ENCODE measurements around the gene C1orf53. TPM values are rescaled to one million over a fixed set of nuclear protein-coding genes. Genes with fewer than 3 reads are reported as not detected.

Gene C1orf53
- 22.9 and 24.9 TPM in 2 replicates for polyA plus RNA-seq (2012; rRNA removed)
- polyA plus RNA-seq (2012; cell fraction: cytosol; rRNA removed): 29.8 and 34.4 TPM in 2 replicates
- 7.0 and 12.2 TPM in 2 replicates for polyA plus RNA-seq (2012; cell fraction: nucleus; rRNA removed)

GRCh38 chr1:197902454-197903195, at the start of gene C1orf53:
Gene C1orf53, plus strand, starts transcription at chr1:197902630. Its CDS starts 20 bp downstream, at chr1:197902650.
- Histone ChIP-seq H3K4me1 (ENCODE audit: control insufficient read depth in 1 of 2, insufficient read depth in 2 of 2, low read depth in 1 of 2, low read length in 1 of 2) (peaks cover 5 to 6% of the 10 kb centered on the region in 2 experiments; a peak in 2 of 4 replicates), H3K9ac (peak within 1 kb of the TSS; percentile 89), H3K27me3 (ENCODE audit: insufficient read depth) (no peaks in the 10 kb centered on the region), H3K79me2 (ENCODE audit: insufficient read depth) (0 out of 2 replicates have a peak, but pooled peaks cover 7% of the 10 kb centered on the region), H3K9me2 (no peaks in the 10 kb centered on the region), H2AFZ (ENCODE audit: low read depth) (peak within 1 kb of the TSS; percentile 99), H3F3A (replicated peaks; ENCODE audit: insufficient read depth) (peaks cover 4% of the 10 kb centered on the region), H3K27ac (ENCODE audit: low read depth in 2 of 2, low read length in 1 of 2) (peak within 1 kb of the TSS; percentile 71 to 99), H3K36me3 (replicated peaks in 1 of 2; ENCODE audit: control insufficient read depth in 1 of 2, insufficient read depth in 2 of 2, low read length in 1 of 2) (no peaks in the 10 kb centered on the region), H3K9me3 (no peaks in the 10 kb centered on the region), H3K4me3 (ENCODE audit: low read depth in 2 of 2, low read length in 1 of 2) (peak within 1 kb of the TSS; percentile 86 to 88), H3K4me2 (peak within 1 kb of the TSS; percentile 74), H4K20me1 (ENCODE audit: insufficient read depth) (no peaks in the 10 kb centered on the region)
- DNase-seq: peak; percentile 97
- 0% methylated on average over 9 of the region's 90 CpGs for WGBS (ENCODE audit: low lambda C conversion rate)
- POLR2A ChIA-PET: interaction anchor here (0.6 to 1.3 kb wide), 5 partner anchors 8 to 210 kb away, joined by 3 to 4 read pairs (median 3); no protein-coding TSS in a partner anchor
- CTCF ChIA-PET: interaction anchor here (0.8 to 4.7 kb wide), 6 partner anchors 8 to 783 kb away, joined by 3 to 46 read pairs (median 4); partner anchors contain the start of gene LHX9
- no peak for TF ChIP-seq EZH2phosphoT487 (IDR thresholded peaks at IDR 0.05; ENCODE audit: borderline replicate concordance, low read depth)
- TF ChIP-seq FOSL2 (IDR thresholded peaks at IDR 0.05; ENCODE audit: borderline replicate concordance, low read depth): no peak
- TF ChIP-seq MAX (IDR thresholded peaks at IDR 0.05; ENCODE audit: low read depth): no peak; the same call in none of the 2 replicates
- no peak for TF ChIP-seq JUND (IDR thresholded peaks at IDR 0.05)
- no peak for TF ChIP-seq RFX5 (IDR thresholded peaks at IDR 0.05; ENCODE audit: low read length)
- no peak; the same call in 1 of the 2 replicates for TF ChIP-seq MXI1 (IDR thresholded peaks at IDR 0.05; ENCODE audit: low read depth, low read length)
- no peak for TF ChIP-seq USF2 (IDR thresholded peaks at IDR 0.05; ENCODE audit: borderline replicate concordance, low read depth, low read length)
- peak; percentile 86 for TF ChIP-seq YY1 (IDR thresholded peaks at IDR 0.05; ENCODE audit: low read depth)
- no peak for TF ChIP-seq TEAD4 (IDR thresholded peaks at IDR 0.05; ENCODE audit: borderline replicate concordance, insufficient read depth)
- TF ChIP-seq EP300 (IDR thresholded peaks at IDR 0.05; ENCODE audit: borderline replicate concordance in 1 of 2, low read depth in 1 of 2, low read length in 1 of 2): no peak
- TF ChIP-seq RCOR1 (IDR thresholded peaks at IDR 0.05; ENCODE audit: low read length): 0 out of 2 replicates have a peak, but pooled peaks have one; percentile 8
- peak; percentile 38 for TF ChIP-seq CHD2 (IDR thresholded peaks at IDR 0.05; ENCODE audit: low read length, partially characterized antibody)
- no peak for TF ChIP-seq NFIC (IDR thresholded peaks at IDR 0.05; ENCODE audit: borderline replicate concordance)
- TF ChIP-seq RXRA (IDR thresholded peaks at IDR 0.05; ENCODE audit: borderline replicate concordance, low read depth): no peak
- no peak for TF ChIP-seq CTCF (IDR thresholded peaks at IDR 0.05)
- TF ChIP-seq POLR2AphosphoS5 (IDR thresholded peaks at IDR 0.05; ENCODE audit: low read depth, low read length): peak; percentile 77
- TF ChIP-seq FOXJ3 (CRISPR knock-in tag; IDR thresholded peaks at IDR 0.05): no peak
- peak; percentile 91 for TF ChIP-seq NRF1 (IDR thresholded peaks at IDR 0.05; ENCODE audit: low read depth, low read length)
- no peak for TF ChIP-seq TCF12 (IDR thresholded peaks at IDR 0.05)
- no peak; the same call in 1 of the 2 replicates for TF ChIP-seq PBX3 (IDR thresholded peaks at IDR 0.05)
- TF ChIP-seq GATA2 (CRISPR knock-in tag; IDR thresholded peaks at IDR 0.05): no peak
- TF ChIP-seq FOXM1 (IDR thresholded peaks at IDR 0.05; ENCODE audit: low read depth): no peak
- no peak for TF ChIP-seq RAD21 (IDR thresholded peaks at IDR 0.05; ENCODE audit: low read length)
- no peak for TF ChIP-seq SMC3 (IDR thresholded peaks at IDR 0.05; ENCODE audit: low read depth, low read length)
- no peak for TF ChIP-seq ELF1 (IDR thresholded peaks at IDR 0.05)
- TF ChIP-seq IRF3 (IDR thresholded peaks at IDR 0.05; ENCODE audit: low read depth, low read length): no peak
- no peak for TF ChIP-seq ZBTB33 (IDR thresholded peaks at IDR 0.05; ENCODE audit: borderline replicate concordance, low read depth)
